Measurements from ENCODE around the gene SLC49A3.
"Not testable (repeated sequence)": the region's sequence is repeated elsewhere in the genome, so short reads cannot be mapped to it uniquely, and the experiment has no call there.

- TF ChIP-seq CTCF, EZH2phosphoT487, EZH2 (IDR thresholded peaks at IDR 0.05): not testable (repeated sequence)
These were observed 19.0 kb downstream of the SLC49A3 start for GRCh38 chr4:669806-670559.
